Suprapubic skin (tissue), 4 donors: ENCODE data around the gene SNX27.
A peak's percentile ranks its signal among the peaks of the same experiment; 100 is the strongest.

ENCODE experiments used
- CTCF ChIP-seq, 2 donors: fragments of 200-600 bp in 1 of 2; fragments of 450-650 bp in 1 of 2; sonication (generic) in 1 of 2; IDR thresholded peaks; one replicate each; pipeline ENCODE4 v1.5.1; 2016 to 2019; ENCODE audit warnings: antibody characterized with exemption in 2 of 2, mild to moderate bottlenecking in 1 of 2, moderate library complexity in 1 of 2
- EP300 ChIP-seq: sonication (generic); formaldehyde crosslinking; IDR thresholded peaks from one replicate; pipeline ENCODE4 v1.6.1; 2017; ENCODE audit warnings: antibody characterized with exemption
- POLR2A ChIP-seq, 2 donors: fragments of 450-650 bp; IDR thresholded peaks; one replicate each; pipeline ENCODE4 v1.6.1; 2017; ENCODE audit warnings: antibody characterized with exemption in 2 of 2, mild to moderate bottlenecking in 2 of 2, moderate library complexity in 2 of 2
- POLR2AphosphoS5 ChIP-seq, 3 donors: sonication (generic); formaldehyde crosslinking; IDR thresholded peaks; one replicate each; pipeline ENCODE4 v1.6.1; 2017; ENCODE audit warnings: antibody characterized with exemption in 3 of 3

GRCh38 chr1:151739590-151740355, 127.9 kb downstream of the SNX27 start:
- TF ChIP-seq CTCF (IDR thresholded peaks at IDR 0.05) (no peak), POLR2A (IDR thresholded peaks at IDR 0.05) (no peak), EP300 (no peak), POLR2AphosphoS5 (IDR thresholded peaks at IDR 0.05) (peak in 1 of 3 donors; percentile 39)
